Measurements from ENCODE around the gene OSCP1. TPM values are rescaled to one million over a fixed set of nuclear protein-coding genes. Genes with fewer than 3 reads are reported as not detected.

OSCP1 gene
- polyA plus RNA-seq, 1 donor from 2014 or later = 0.74 TPM

GRCh38 chr1:36392836-36393235 is 57.4 kb downstream of the OSCP1 start:
- Mint-ChIP-seq H3K27ac (peak overlapping the region; percentile 53 to 89 (median 80)), H3K4me3 (peak overlapping the region in 2 of 4 donors; percentile 73 to 89), H3K27me3 (no peaks in the 10 kb centered on the region), H3K9me3 (no peaks in the 10 kb centered on the region), H3K36me3 (peaks cover 8% of the 10 kb centered on the region), H3K4me1 (peaks cover 49 to 61% (median 49%) of the 10 kb centered on the region in 3 donors)

- Mint-ChIP-seq H3K9me3 (no peaks in the 10 kb centered on the region), H3K27ac (peak overlapping the region; percentile 93 to 97 (median 95)), H3K27me3 (no peaks in the 10 kb centered on the region), H3K36me3 (peaks cover 8% of the 10 kb centered on the region), H3K4me3 (peak overlapping the region in 3 of 4 donors; percentile 86 to 91 (median 89)), H3K4me1 (peaks cover 46 to 65% (median 50%) of the 10 kb centered on the region in 3 donors)
These were observed 59.0 kb downstream of the OSCP1 start for GRCh38 chr1:36391271-36391670.

GRCh38 chr1:36390411-36390810 is 59.8 kb downstream of the OSCP1 start:
- H3K4me3 Mint-ChIP-seq = peak overlapping the region; percentile 30 to 91 (median 88)
- H3K4me1 Mint-ChIP-seq = peaks cover 44 to 64% (median 50%) of the 10 kb centered on the region in 3 donors
- peaks cover 8% of the 10 kb centered on the region for H3K36me3 Mint-ChIP-seq
- no peaks in the 10 kb centered on the region for H3K9me3 Mint-ChIP-seq
- peak overlapping the region; percentile 93 to 97 (median 95) for H3K27ac Mint-ChIP-seq
- no peaks in the 10 kb centered on the region for H3K27me3 Mint-ChIP-seq

- H3K4me3 Mint-ChIP-seq = peak overlapping the region; percentile 30 to 91 (median 88)
- no peaks in the 10 kb centered on the region for H3K9me3 Mint-ChIP-seq
- peaks cover 8% of the 10 kb centered on the region for H3K36me3 Mint-ChIP-seq
- peak overlapping the region; percentile 93 to 97 (median 95) for H3K27ac Mint-ChIP-seq
- H3K4me1 Mint-ChIP-seq = peaks cover 43 to 64% (median 50%) of the 10 kb centered on the region in 3 donors
- no peaks in the 10 kb centered on the region for H3K27me3 Mint-ChIP-seq
These were observed 60.3 kb downstream of the OSCP1 start for GRCh38 chr1:36389999-36390398.

GRCh38 chr1:36389261-36389660 is 61.0 kb downstream of the OSCP1 start:
- H3K9me3 Mint-ChIP-seq = no peaks in the 10 kb centered on the region
- peak overlapping the region; percentile 48 to 95 (median 55) for H3K27ac Mint-ChIP-seq
- H3K27me3 Mint-ChIP-seq = no peaks in the 10 kb centered on the region
- peaks cover 8% of the 10 kb centered on the region for H3K36me3 Mint-ChIP-seq
- peak overlapping the region in 3 of 4 donors; percentile 18 to 89 (median 86) for H3K4me3 Mint-ChIP-seq
- H3K4me1 Mint-ChIP-seq = peaks cover 47 to 67% (median 57%) of the 10 kb centered on the region in 3 donors

- H3K4me1 Mint-ChIP-seq = peaks cover 55 to 71% (median 57%) of the 10 kb centered on the region in 3 donors
- peak overlapping the region; percentile 14 to 98 (median 96) for H3K4me3 Mint-ChIP-seq
- peaks cover 1% of the 10 kb centered on the region for H3K27me3 Mint-ChIP-seq
- peaks cover 5% of the 10 kb centered on the region for H3K36me3 Mint-ChIP-seq
- no peaks in the 10 kb centered on the region for H3K9me3 Mint-ChIP-seq
- H3K27ac Mint-ChIP-seq = peak overlapping the region; percentile 99 to 100 (median 99)
These were observed 62.9 kb downstream of the OSCP1 start for GRCh38 chr1:36387141-36387949.

- Mint-ChIP-seq H3K36me3 (peaks cover 5% of the 10 kb centered on the region), H3K27ac (peak overlapping the region; percentile 99 to 100 (median 99)), H3K27me3 (peaks cover 1% of the 10 kb centered on the region), H3K9me3 (no peaks in the 10 kb centered on the region), H3K4me1 (peaks cover 51 to 68% (median 52%) of the 10 kb centered on the region in 3 donors), H3K4me3 (peak overlapping the region; percentile 95 to 98 (median 96))
These were observed 63.7 kb downstream of the OSCP1 start for GRCh38 chr1:36386265-36387140.

GRCh38 chr1:36385410-36386264 is 64.6 kb downstream of the OSCP1 start, which contains the start of gene STK40:
TSS of gene STK40 (minus strand) at chr1:36385924. CDS start at chr1:36361332, 24,592 bp downstream.
- Mint-ChIP-seq H3K4me1 (peaks cover 51 to 67% (median 52%) of the 10 kb centered on the region in 3 donors), H3K27ac (peak within 1 kb of the TSS; percentile 99 to 100 (median 99)), H3K4me3 (peak within 1 kb of the TSS; percentile 95 to 98 (median 96)), H3K36me3 (no peaks in the 10 kb centered on the region), H3K27me3 (peaks cover 1% of the 10 kb centered on the region), H3K9me3 (no peaks in the 10 kb centered on the region)

- H3K36me3 Mint-ChIP-seq = no peaks in the 10 kb centered on the region
- peaks cover 1% of the 10 kb centered on the region for H3K27me3 Mint-ChIP-seq
- peaks cover 51 to 64% (median 52%) of the 10 kb centered on the region in 3 donors for H3K4me1 Mint-ChIP-seq
- peak overlapping the region; percentile 84 to 97 (median 96) for H3K4me3 Mint-ChIP-seq
- no peaks in the 10 kb centered on the region for H3K9me3 Mint-ChIP-seq
- peak overlapping the region; percentile 85 to 92 (median 91) for H3K27ac Mint-ChIP-seq
These were observed 65.5 kb downstream of the OSCP1 start for GRCh38 chr1:36384542-36385409.

- peaks cover 51 to 65% (median 54%) of the 10 kb centered on the region in 3 donors for H3K4me1 Mint-ChIP-seq
- no peaks in the 10 kb centered on the region for H3K36me3 Mint-ChIP-seq
- no peaks in the 10 kb centered on the region for H3K9me3 Mint-ChIP-seq
- peaks cover 1% of the 10 kb centered on the region for H3K27me3 Mint-ChIP-seq
- H3K27ac Mint-ChIP-seq = peak overlapping the region; percentile 67 to 91 (median 85)
- H3K4me3 Mint-ChIP-seq = peak overlapping the region; percentile 13 to 71 (median 51)
These were observed 67.0 kb downstream of the OSCP1 start for GRCh38 chr1:36383240-36383639.

GRCh38 chr1:36382669-36383068 is 67.6 kb downstream of the OSCP1 start:
- peak overlapping the region in 1 of 4 donors; percentile 71 for H3K4me3 Mint-ChIP-seq
- peaks cover 53 to 67% (median 57%) of the 10 kb centered on the region in 3 donors for H3K4me1 Mint-ChIP-seq
- no peaks in the 10 kb centered on the region for H3K9me3 Mint-ChIP-seq
- peaks cover 1% of the 10 kb centered on the region for H3K27me3 Mint-ChIP-seq
- H3K27ac Mint-ChIP-seq = peak overlapping the region in 1 of 3 donors; percentile 85
- no peaks in the 10 kb centered on the region for H3K36me3 Mint-ChIP-seq

- Mint-ChIP-seq H3K4me3 (peak overlapping the region in 1 of 4 donors; percentile 71), H3K36me3 (no peaks in the 10 kb centered on the region)
These were observed 68.0 kb downstream of the OSCP1 start for GRCh38 chr1:36382231-36382630.

GRCh38 chr1:36381405-36381804 is 68.8 kb downstream of the OSCP1 start:
- peak overlapping the region in 3 of 4 donors; percentile 5 to 71 (median 25) for H3K4me3 Mint-ChIP-seq
- no peaks in the 10 kb centered on the region for H3K36me3 Mint-ChIP-seq
- no peaks in the 10 kb centered on the region for H3K9me3 Mint-ChIP-seq
- peaks cover 51 to 61% (median 53%) of the 10 kb centered on the region in 3 donors for H3K4me1 Mint-ChIP-seq
- peaks cover 1% of the 10 kb centered on the region for H3K27me3 Mint-ChIP-seq
- peak overlapping the region; percentile 41 to 85 (median 84) for H3K27ac Mint-ChIP-seq

More at GRCh38 chr1:36382231-36382630, 68.0 kb downstream of the OSCP1 start:
- peak overlapping the region in 2 of 3 donors; percentile 37 to 84 for H3K27ac Mint-ChIP-seq
- peaks cover 51 to 66% (median 57%) of the 10 kb centered on the region in 3 donors for H3K4me1 Mint-ChIP-seq
- H3K27me3 Mint-ChIP-seq = peaks cover 1% of the 10 kb centered on the region
- no peaks in the 10 kb centered on the region for H3K9me3 Mint-ChIP-seq
